Hematopoietic multipotent progenitor cell treated with erythropoietin and hydrocortisone succinate and interleukin-3 and kit ligand, for 4 days (in vitro differentiated cells): ENCODE measurements around the gene AJM1.
"Not testable (repeated sequence)": the region's sequence is repeated elsewhere in the genome, so short reads cannot be mapped to it uniquely, and the experiment has no call there.

Source experiments
- DNase-seq: peaks from one replicate; pipeline ENCODE4 v3.0.0-alpha.2; 2015

Gene AJM1

GRCh38 chr9:136831720-136832104 is 10.6 kb upstream of the AJM1 start:
- DNase-seq: no peak

GRCh38 chr9:136832581-136832980 is 9.7 kb upstream of the AJM1 start:
- DNase-seq: no peak

- not testable (repeated sequence) for DNase-seq
Observed at GRCh38 chr9:136833381-136834048, 8.8 kb upstream of the AJM1 start.

- DNase-seq: peak; percentile 29
Observed at GRCh38 chr9:136835162-136835931, 6.9 kb upstream of the AJM1 start.

GRCh38 chr9:136835932-136836904 is 6.1 kb upstream of the AJM1 start:
- no peak for DNase-seq

- no peak for DNase-seq
Observed at GRCh38 chr9:136837146-136837855, 5.0 kb upstream of the AJM1 start.

GRCh38 chr9:136837856-136838277 is 4.4 kb upstream of the AJM1 start:
- DNase-seq: not testable (repeated sequence)

- no peak for DNase-seq
Observed at GRCh38 chr9:136838314-136839228, 3.7 kb upstream of the AJM1 start.

- DNase-seq: no peak
Observed at GRCh38 chr9:136839229-136840139, 2.8 kb upstream of the AJM1 start.

GRCh38 chr9:136840140-136840876 is 2.0 kb upstream of the AJM1 start:
- DNase-seq: peak; percentile 20

GRCh38 chr9:136840877-136841645 is 1.2 kb upstream of the AJM1 start:
- DNase-seq: peak; percentile 71

- DNase-seq: not testable (repeated sequence)
Observed at GRCh38 chr9:136841646-136842379, 465 bp upstream of the AJM1 start.

GRCh38 chr9:136843159-136843800 is 1.0 kb downstream of the AJM1 start:
- DNase-seq: not testable (repeated sequence)

- peak; percentile 57 for DNase-seq
Observed at GRCh38 chr9:136843801-136844740, 1.8 kb downstream of the AJM1 start.

- peak; percentile 36 for DNase-seq
Observed at GRCh38 chr9:136844761-136845464, 2.6 kb downstream of the AJM1 start.
